DOHH2 (cell line): Measurements from ENCODE around the gene KAZALD1.
A peak's percentile ranks its signal among the peaks of the same experiment; 100 is the strongest.

Experiments used
- H3F3A ChIP-seq: fragments of 200-600 bp; sonication (generic), shearing (Covaris generic); 2 replicates; pipeline ENCODE4 v1.6.0; 2016; ENCODE audit warnings: antibody characterized with exemption, mild to moderate bottlenecking; ENCODE audit not compliant: control insufficient read depth, insufficient read depth
- H3K27ac ChIP-seq: fragments of 200-600 bp; sonication (generic); 2 replicates; pipeline ENCODE4 v1.5.1; 2014; ENCODE audit warnings: low read depth, mild to moderate bottlenecking, low read length, moderate library complexity
- H3K27me3 ChIP-seq: fragments of 200-600 bp; sonication (generic); 2 replicates; pipeline ENCODE4 v1.6.1; 2014; ENCODE audit warnings: mild to moderate bottlenecking, low read length, mixed read lengths; ENCODE audit not compliant: control insufficient read depth
- H3K36me3 ChIP-seq: fragments of 200-600 bp; sonication (generic); 2 replicates; pipeline ENCODE4 v1.6.1; 2014; ENCODE audit warnings: mild to moderate bottlenecking, low read length, moderate library complexity, mixed read lengths; ENCODE audit not compliant: control insufficient read depth
- H3K4me1 ChIP-seq: fragments of 200-600 bp; sonication (generic); 2 replicates; pipeline ENCODE4 v1.6.1; 2014; ENCODE audit warnings: mild to moderate bottlenecking, low read length, mixed read lengths; ENCODE audit not compliant: control insufficient read depth
- H3K4me2 ChIP-seq: fragments of 200-600 bp; sonication (generic); 2 replicates; pipeline ENCODE4 v1.6.0; 2014; ENCODE audit warnings: mild to moderate bottlenecking, low read length, moderate library complexity
- H3K4me3 ChIP-seq: fragments of 200-600 bp; sonication (generic); 2 replicates; pipeline ENCODE4 v1.5.1; 2014; ENCODE audit warnings: mild to moderate bottlenecking, low read length, mixed read lengths
- H3K79me2 ChIP-seq: fragments of 200-600 bp; sonication (generic); 2 replicates; pipeline ENCODE4 v1.6.1; 2014; ENCODE audit warnings: mild to moderate bottlenecking, low read length, mixed read lengths; ENCODE audit not compliant: control insufficient read depth
- H3K9me2 ChIP-seq: fragments of 200-600 bp; sonication (generic); replicated peaks from 2 replicates; pipeline ENCODE4 v1.6.1; 2014; ENCODE audit warnings: mild to moderate bottlenecking, low read length, mixed read lengths; ENCODE audit not compliant: control insufficient read depth
- H3K9me3 ChIP-seq: fragments of 200-600 bp; sonication (generic); 2 replicates; pipeline ENCODE4 v1.6.1; 2014; ENCODE audit warnings: antibody characterized with exemption, low read length, mixed read lengths; ENCODE audit not compliant: control insufficient read depth, insufficient read depth
- H4K20me1 ChIP-seq: fragments of 200-600 bp; sonication (generic); 2 replicates; pipeline ENCODE4 v1.6.0; 2014; ENCODE audit warnings: low read depth, mild to moderate bottlenecking, antibody characterized with exemption, low read length, moderate library complexity; ENCODE audit not compliant: control insufficient read depth, insufficient read depth
- CTCF ChIP-seq: fragments of 200-600 bp; sonication (generic); IDR thresholded peaks from one replicate; pipeline ENCODE4 v1.5.1; 2014; ENCODE audit warnings: antibody characterized with exemption, mild to moderate bottlenecking, low read depth, low read length; ENCODE audit not compliant: poor library complexity, severe bottlenecking
- EZH2phosphoT487 ChIP-seq: fragments of 200-600 bp; sonication (generic); IDR thresholded peaks from 2 replicates; pipeline ENCODE4 v1.6.1; 2017; ENCODE audit warnings: borderline replicate concordance, mild to moderate bottlenecking, antibody characterized with exemption, low read length, moderate library complexity, mixed read lengths

KAZALD1 gene

GRCh38 chr10:101054351-101054750 is 7.4 kb upstream of the KAZALD1 start:
- Histone ChIP-seq H3K9me2 (no peaks in the 10 kb centered on the region), H3K27ac (no peak overlapping the region), H3K4me2 (no peak overlapping the region), H3K79me2 (peaks cover 60% of the 10 kb centered on the region), H3K4me1 (peaks cover 52% of the 10 kb centered on the region), H3K4me3 (no peak overlapping the region), H3K9me3 (no peaks in the 10 kb centered on the region), H4K20me1 (peaks cover 10% of the 10 kb centered on the region; the same call in 1 of the 2 replicates), H3K36me3 (peaks cover 41% of the 10 kb centered on the region), H3K27me3 (no peaks in the 10 kb centered on the region), H3F3A (peaks cover 5% of the 10 kb centered on the region; the same call in 1 of the 2 replicates)
- TF ChIP-seq CTCF (no peak), EZH2phosphoT487 (no peak)

GRCh38 chr10:101054876-101055275 is 6.9 kb upstream of the KAZALD1 start:
- no peaks in the 10 kb centered on the region for H3K9me3 ChIP-seq
- no peaks in the 10 kb centered on the region for H3K9me2 ChIP-seq
- H3K4me1 ChIP-seq = peaks cover 55% of the 10 kb centered on the region
- no peak overlapping the region for H3K27ac ChIP-seq
- peaks cover 45% of the 10 kb centered on the region for H3K36me3 ChIP-seq
- peaks cover 65% of the 10 kb centered on the region for H3K79me2 ChIP-seq
- H3K4me3 ChIP-seq = no peak overlapping the region
- H3F3A ChIP-seq = peaks cover 5% of the 10 kb centered on the region; the same call in 1 of the 2 replicates
- H3K27me3 ChIP-seq = no peaks in the 10 kb centered on the region
- peaks cover 11% of the 10 kb centered on the region; the same call in 1 of the 2 replicates for H4K20me1 ChIP-seq
- H3K4me2 ChIP-seq = no peak overlapping the region
- TF ChIP-seq CTCF = no peak
- no peak for TF ChIP-seq EZH2phosphoT487

- Histone ChIP-seq H4K20me1 (peaks cover 11% of the 10 kb centered on the region; the same call in 1 of the 2 replicates), H3K27ac (no peak overlapping the region), H3K4me1 (peaks cover 50% of the 10 kb centered on the region), H3F3A (peaks cover 9% of the 10 kb centered on the region; the same call in 1 of the 2 replicates), H3K4me2 (no peak overlapping the region), H3K36me3 (peaks cover 49% of the 10 kb centered on the region), H3K4me3 (no peak overlapping the region), H3K9me2 (no peaks in the 10 kb centered on the region), H3K79me2 (peaks cover 71% of the 10 kb centered on the region), H3K27me3 (no peaks in the 10 kb centered on the region), H3K9me3 (no peaks in the 10 kb centered on the region)
- TF ChIP-seq EZH2phosphoT487 (no peak), CTCF (peak; percentile 59)
These were observed 6.4 kb upstream of the KAZALD1 start for GRCh38 chr10:101055411-101055810.
